Prostate gland (tissue), 2 donors: ENCODE data around the gene BORCS6.

ENCODE experiments used
- CTCF ChIP-seq, 4 experiments: fragments of 200-600 bp in 2 of 4; fragments of 450-650 bp in 2 of 4; sonication (generic) in 2 of 4; IDR thresholded peaks; 1 replicate in 3 of 4; 2 replicates in 1 of 4; pipeline ENCODE4 v1.5.1; 2016 to 2019; ENCODE audit warnings: antibody characterized with exemption in 4 of 4, mild to moderate bottlenecking in 2 of 4, moderate library complexity in 2 of 4
- POLR2A ChIP-seq: fragments of 450-650 bp; IDR thresholded peaks from one replicate; pipeline ENCODE4 v1.6.1; 2016; ENCODE audit warnings: antibody characterized with exemption, mild to moderate bottlenecking
- POLR2AphosphoS5 ChIP-seq: sonication (generic); formaldehyde crosslinking; IDR thresholded peaks from one replicate; pipeline ENCODE4 v1.6.1; 2017; ENCODE audit warnings: antibody characterized with exemption

GRCh38 chr17:8155231-8155995, 34.6 kb downstream of the BORCS6 start:
- TF ChIP-seq CTCF (IDR thresholded peaks at IDR 0.05) (peak in 1 of 4 experiments; percentile 10), POLR2A (peak; percentile 29), POLR2AphosphoS5 (peak; percentile 56)
